Adipose tissue (tissue), 3 donors: ENCODE results near the gene FN1. TPM values are rescaled to one million over a fixed set of nuclear protein-coding genes. Genes with fewer than 3 reads are reported as not detected.

Experiments
- H3K27ac ChIP-seq: one replicate; pipeline ENCODE4 v1.5.1; 2013; ENCODE audit warnings: low read depth, low read length
- WGBS, 3 donors: extraction: QIAGEN DNeasy Blood & Tissue Kit; methylation state at CpG; one replicate each; pipeline ENCODE4 v1.1.7; 2013; 5-methylcytosine and 5-hydroxymethylcytosine counted together
- polyA plus RNA-seq, 3 donors: library from polyadenylated mRNA; stranded (reverse); fragments of 200-250 nt; gene quantifications; one replicate each; pipeline ENCODE4 v1.2.3, GENCODE V29; 2013
- donor health status: healthy with polysubstance abuse.
- donor health status: Bipolar disorder and iron deficiency.
- donor health status: healthy.

The FN1 gene
- 10 to 100 TPM; 19.0 to 76.8 (median 51.9) TPM for polyA plus RNA-seq

GRCh38 chr2:215435870-215436704 is at the start of gene FN1:
Gene FN1 (minus strand): TSS chr2:215436068. CDS start chr2:215435802, 266 bp downstream.
- WGBS, 3 donors, result 0 to 1% (median 1%) methylated on average over 32 to 54 of the region's 54 CpGs
- peak within 1 kb of the TSS; percentile 30 for H3K27ac ChIP-seq

DNA sequence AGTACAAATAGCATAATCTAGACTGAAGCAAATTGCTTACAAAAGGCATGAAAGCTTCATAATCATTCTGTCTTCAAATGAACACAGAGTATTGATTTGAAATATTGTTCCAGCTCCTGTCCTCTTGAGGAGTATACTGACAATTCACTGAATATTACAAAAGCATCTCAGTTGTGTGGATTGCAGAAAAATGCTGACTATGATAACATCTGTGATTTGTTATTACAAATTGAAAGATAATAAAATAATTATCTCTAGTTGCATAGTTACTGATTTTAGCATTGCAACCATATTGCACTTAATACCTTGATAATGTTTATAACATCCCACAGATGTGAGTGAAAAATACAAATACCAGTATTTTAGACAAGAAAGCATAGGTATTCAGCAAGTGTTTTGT is 49.2 kb upstream of the FN1 start:
- no peak overlapping the region for H3K27ac ChIP-seq

GRCh38 chr2:215484570-215484969 is 48.7 kb upstream of the FN1 start:
- 77 to 88% (median 83%) methylated on average over 2 of the region's 2 CpGs for WGBS, 3 donors
- no peak overlapping the region for H3K27ac ChIP-seq

DNA sequence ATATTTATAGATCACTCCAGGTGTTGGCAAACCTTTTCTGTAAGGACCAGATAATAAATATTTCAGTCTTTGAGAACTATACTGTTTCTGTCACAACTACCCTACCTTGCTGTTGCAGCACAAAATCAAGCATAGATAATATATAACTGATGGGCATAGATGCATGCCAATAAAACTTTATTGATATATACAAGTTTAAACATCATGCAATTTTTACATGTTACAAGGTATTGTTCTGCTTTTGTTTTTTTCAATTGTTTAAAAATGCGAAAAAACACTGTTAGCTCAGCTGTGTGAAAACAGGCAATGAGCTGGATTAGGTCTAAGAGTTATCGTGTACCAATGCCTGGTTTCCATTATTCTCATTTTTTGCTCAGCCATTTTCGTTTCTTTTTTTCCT is 47.6 kb upstream of the FN1 start:
- WGBS, 3 donors, result 77 to 96% (median 95%) methylated on average over 3 of the region's 3 CpGs
- no peak overlapping the region for H3K27ac ChIP-seq

GRCh38 chr2:215479536-215480240 is 43.8 kb upstream of the FN1 start:
- H3K27ac ChIP-seq, result no peak overlapping the region
- whole genome bisulfite sequencing, 3 donors, result 46 to 73% (median 73%) methylated on average over 6 of the region's 6 CpGs

DNA sequence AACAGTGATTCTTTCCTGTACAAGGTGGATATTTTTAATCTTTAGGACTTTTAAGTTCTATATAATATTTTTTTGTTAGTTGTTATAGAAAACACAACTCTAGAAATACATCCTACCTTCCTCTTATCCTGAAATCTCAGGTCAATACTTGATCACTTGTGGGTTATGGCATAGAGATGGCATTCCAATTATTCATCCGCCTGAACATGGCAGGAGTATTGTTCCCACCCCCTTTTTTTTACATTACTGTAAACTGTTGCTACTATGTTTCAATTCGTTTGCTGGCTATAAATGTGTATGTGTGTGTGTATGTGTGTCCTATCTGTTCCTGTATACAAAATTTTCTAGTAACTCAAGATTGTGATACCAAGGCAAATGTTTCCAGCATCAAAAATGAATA is 43.3 kb upstream of the FN1 start:
- 85 to 93% (median 87%) methylated on average over 2 of the region's 2 CpGs for WGBS, 3 donors
- no peak overlapping the region for H3K27ac ChIP-seq

DNA sequence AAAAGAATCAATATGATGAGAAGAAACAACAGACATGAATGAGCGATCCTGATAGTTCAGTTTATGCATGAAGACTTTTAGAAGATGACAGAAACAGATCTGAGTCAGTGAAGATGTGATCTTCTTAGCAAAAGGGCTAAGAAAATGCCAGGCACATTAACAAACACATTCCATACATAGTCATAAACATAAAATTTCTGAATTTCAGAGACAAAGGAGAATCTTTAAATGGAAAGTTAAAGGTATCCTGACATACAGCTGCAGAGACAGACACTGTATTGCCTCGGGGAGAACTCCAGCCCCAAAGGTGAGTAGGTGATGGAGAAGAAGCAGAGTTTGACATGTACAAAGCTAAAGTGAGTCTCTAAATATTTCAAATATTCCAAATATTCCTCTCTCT is 40.6 kb upstream of the FN1 start:
- H3K27ac ChIP-seq, result no peak overlapping the region
- WGBS, 3 donors, result 69 to 89% (median 80%) methylated on average over 2 of the region's 2 CpGs

DNA sequence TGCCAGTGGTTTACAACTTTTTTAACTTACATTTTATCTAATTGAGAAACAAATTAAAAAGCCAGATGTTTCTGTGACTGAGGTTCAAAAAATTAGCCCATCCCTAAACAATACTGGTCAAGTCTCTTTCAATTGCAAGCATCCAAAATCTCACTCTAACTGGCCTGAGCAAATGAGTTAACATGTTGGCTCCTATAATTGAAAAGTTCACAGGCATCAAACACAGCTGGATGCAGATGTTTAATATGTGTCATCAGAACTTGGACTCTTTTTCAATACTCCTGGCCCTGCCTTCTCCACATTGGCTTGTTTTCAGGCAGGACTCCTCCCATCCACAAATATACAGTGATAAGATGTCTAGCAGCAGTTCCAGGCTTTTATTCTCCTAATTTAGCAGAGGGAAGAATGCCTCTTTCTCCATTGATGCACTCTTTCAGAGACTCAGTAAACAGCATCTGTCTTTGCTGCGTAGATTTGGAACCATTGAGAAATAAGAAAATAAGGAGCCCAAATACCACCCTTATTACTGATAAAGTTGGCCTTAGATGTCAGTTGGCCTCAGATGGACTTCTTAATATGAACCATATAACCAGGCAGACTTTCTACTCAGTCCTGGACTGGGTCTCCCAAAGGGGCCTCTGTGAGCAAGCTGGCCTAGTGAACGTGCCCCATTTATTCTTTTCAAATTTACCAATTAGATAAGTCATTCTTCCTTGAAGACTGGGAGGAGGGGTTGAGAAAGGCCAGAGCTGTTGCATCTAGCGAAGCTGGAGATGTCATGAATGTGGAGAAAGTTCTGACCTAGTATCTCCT is 30.4 kb upstream of the FN1 start:
- H3K27ac ChIP-seq, result no peak overlapping the region
- 62 to 73% (median 63%) methylated on average over 3 of the region's 3 CpGs for WGBS, 3 donors

GRCh38 chr2:215465256-215465655 is 29.4 kb upstream of the FN1 start:
- WGBS, 3 donors, result 46 to 68% (median 59%) methylated on average over 2 of the region's 2 CpGs
- no peak overlapping the region for H3K27ac ChIP-seq

GRCh38 chr2:215461836-215462532 is 26.1 kb upstream of the FN1 start:
- H3K27ac ChIP-seq, result no peak overlapping the region
- 79 to 93% (median 90%) methylated on average over 5 of the region's 5 CpGs for WGBS, 3 donors

- WGBS, 3 donors, result 57 to 76% (median 69%) methylated on average over 4 of the region's 4 CpGs
- H3K27ac ChIP-seq, result no peak overlapping the region
Observed at GRCh38 chr2:215460682-215461382, 25.0 kb upstream of the FN1 start.

DNA sequence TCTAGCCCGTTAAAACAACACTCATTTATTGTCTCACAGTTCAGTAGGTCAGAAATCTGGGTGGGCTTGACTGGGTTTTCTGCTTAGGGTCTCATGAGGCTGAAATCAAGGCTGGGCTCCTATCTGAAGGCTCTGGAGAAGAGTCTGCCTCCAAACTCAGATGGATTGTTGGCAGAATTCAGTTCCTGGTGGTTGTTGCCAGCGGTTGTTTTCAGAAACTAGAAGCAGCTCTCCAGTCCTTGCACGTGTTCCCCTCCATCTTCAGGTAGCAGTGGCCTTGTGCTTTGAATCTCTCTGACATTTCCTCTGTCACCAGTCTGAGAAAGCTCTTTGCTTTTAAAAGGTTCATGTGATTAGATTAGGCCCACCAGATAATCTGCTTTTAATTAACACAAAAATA is 20.1 kb upstream of the FN1 start:
- 65 to 81% (median 78%) methylated on average over 3 of the region's 3 CpGs for WGBS, 3 donors
- H3K27ac ChIP-seq, result no peak overlapping the region

DNA sequence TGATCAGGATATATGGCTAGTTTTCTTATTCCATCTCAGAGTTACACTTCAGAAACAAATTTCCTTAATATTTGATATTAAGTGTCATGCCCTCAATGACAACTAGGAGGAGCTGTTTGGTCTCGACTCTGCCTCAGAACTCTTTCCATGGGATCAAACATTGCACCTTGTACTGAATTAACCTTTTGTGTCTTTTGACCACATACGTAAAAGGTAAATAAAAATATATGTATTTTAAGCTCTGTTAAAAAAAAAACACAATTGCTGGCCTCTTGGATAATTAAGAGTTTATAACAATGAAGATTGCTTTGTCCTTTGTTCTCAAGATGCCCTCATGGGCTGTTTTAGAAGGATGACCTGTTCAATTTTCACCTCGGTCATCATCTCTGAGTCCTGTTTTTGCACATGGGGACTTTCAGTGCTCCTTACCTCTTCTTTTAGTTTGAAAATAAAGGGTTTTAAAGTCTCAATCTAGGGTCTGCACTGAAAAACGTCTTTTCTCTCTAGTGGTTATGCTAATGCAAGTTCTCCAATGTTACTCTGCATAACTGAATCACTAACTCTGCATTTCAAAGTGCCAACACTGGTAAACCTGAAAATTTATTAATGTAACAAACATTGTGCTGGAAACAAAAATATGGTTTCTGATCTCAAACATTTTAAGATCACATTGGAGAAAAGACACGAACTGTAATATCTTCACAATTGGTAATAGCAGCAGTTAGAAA is 18.8 kb upstream of the FN1 start:
- no peak overlapping the region for H3K27ac ChIP-seq
- 54 to 56% (median 55%) methylated on average over 5 of the region's 5 CpGs for WGBS, 3 donors

DNA sequence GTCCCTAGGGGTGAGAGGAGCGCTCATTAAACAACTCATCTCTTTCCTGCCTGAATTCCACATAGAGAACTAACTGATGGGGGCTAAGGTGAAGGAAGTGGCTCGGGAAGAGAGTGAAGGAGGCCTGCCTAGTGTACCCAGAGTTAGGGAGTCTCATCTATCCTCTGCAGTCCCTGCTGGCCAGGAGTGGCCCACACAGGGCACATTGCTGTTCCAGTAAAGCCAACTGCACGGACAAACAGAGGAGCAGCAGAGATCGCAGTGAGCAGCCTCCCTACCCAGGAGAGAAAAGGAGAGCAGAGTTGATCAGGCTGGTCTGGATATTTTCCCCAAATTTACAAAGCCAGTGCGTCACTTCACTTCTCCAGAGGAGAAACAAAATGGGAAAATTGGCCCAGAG is 16.9 kb upstream of the FN1 start:
- WGBS, 3 donors, result 79 to 92% (median 82%) methylated on average over 5 of the region's 5 CpGs
- no peak overlapping the region for H3K27ac ChIP-seq

DNA sequence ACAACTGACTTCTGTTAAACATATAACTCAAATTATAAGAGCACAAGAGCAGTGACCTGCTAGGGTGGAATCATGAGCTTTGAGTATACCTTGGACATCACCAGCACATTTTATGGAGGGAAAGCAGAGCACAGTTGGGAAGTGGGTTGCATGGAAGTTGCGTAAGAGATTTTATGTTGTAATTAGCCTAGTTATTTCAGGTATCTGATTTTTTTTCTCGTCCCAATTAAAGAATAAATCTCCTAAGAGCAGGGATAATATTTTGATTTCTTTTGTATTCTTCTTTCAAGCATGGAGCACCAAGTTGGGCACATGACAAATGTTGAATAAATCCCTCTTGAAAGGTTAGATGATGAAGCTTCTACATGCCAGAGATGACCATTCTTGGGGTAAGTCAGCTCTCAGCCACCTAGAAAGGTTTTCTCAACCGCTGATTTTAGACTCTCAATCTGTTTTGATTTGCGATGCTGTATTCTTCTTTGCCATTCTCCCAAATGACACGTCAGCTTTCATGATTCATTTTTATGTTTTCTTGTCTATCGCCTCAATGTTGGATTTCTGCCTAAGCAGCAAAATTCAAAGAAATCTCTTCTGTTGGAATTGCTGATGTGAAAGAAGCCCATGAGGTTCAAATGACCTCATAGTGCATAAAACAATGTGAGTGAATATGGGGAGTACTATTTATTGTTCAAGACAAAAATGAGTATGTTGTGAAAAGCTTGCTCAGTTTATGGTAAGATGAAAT is 15.3 kb upstream of the FN1 start:
- H3K27ac ChIP-seq, result no peak overlapping the region
- WGBS, 3 donors, result 81 to 85% (median 84%) methylated on average over 6 of the region's 6 CpGs

DNA sequence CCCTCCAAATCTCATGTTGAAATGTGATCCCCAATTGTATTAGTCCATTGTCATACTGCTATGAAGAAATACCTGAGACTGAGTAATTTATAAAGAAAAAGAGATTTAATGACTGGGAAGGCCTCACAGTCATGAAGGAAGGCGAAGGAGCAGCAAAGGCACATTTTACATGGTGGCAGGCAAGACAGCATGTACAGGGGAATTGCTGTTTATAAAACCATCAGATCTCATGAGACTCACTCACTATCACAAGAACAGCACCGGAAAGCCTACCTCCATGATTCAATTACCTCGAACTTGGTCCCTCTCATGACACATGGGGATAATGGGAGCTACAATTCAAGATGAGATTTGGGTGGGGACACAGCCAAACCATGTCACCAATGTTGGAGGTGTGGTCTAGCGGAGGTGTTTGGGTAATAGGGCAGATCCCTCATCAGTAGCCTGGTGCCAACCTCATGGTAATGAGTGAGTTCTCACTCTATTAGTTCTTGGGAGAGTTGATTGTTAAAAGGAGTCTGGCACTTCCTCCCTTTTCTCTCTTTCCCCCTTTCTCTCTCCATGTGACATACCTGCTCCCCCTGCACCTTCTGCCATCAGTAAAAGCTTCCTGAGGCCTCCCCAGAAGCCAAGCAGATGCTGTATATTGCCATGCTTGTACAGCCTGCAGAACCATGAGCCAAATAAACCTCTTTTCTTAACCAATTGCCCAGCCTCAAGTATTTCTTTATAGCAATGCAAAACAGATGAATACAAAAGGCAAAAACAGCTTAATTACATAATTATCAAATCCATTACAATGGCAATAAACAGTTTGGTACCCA is 14.5 kb upstream of the FN1 start:
- WGBS, 3 donors, result 90 to 93% (median 92%) methylated on average over 4 of the region's 4 CpGs
- H3K27ac ChIP-seq, result no peak overlapping the region
